Measurements from ENCODE around the gene SPATA17. TPM values are rescaled to one million over a fixed set of nuclear protein-coding genes. Genes with fewer than 3 reads are reported as not detected.
A peak's percentile ranks its signal among the peaks of the same experiment; 100 is the strongest.

The SPATA17 gene
- total and polyA plus RNA-seq, 2 of the 13 experiments (the other 11 are each of a cell fraction or from before 2014, with no cell fraction given): 0.48 to 1.7 TPM

DNA sequence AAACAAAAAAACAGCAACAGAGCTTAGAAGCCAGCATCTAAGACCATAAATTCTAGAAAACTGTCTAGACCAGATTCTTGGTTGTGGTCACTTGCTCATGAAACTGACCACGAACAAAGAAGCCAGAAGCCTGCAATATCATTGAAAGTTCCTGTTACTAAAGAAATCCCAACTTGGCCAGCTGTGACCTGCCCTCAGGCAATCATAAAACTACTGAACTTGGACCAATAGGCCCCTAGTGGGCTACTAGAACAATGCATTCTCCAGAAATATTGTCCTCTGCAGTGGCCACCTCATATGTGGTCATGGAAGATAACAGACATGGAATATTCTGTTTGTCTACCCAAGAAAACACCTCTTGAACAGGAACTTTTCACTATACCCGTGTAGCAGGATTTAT lies 87.7 kb downstream of the SPATA17 start:
- intact Hi-C loops (cut with micrococcal nuclease; ENCODE audit: unreplicated experiment): no loop called here
- Histone ChIP-seq H3K4me1 (ENCODE audit: insufficient read depth, low read length) (no peaks in the 10 kb centered on the region; the same call in 1 of the 2 replicates), H4K20me1 (ENCODE audit: insufficient read depth, low read length) (no peaks in the 10 kb centered on the region), H3K79me2 (ENCODE audit: insufficient read depth, low read length) (no peaks in the 10 kb centered on the region), H3K27ac (ENCODE audit: extremely low read length, insufficient read depth, low read length) (no peak overlapping the region), H2AFZ (ENCODE audit: low read length) (no peak overlapping the region), H3K4me3 (replicated peaks in 1 of 3; ENCODE audit: insufficient read depth in 1 of 3, low read depth in 2 of 3, low read length in 3 of 3) (no peak overlapping the region), H3K4me2 (ENCODE audit: low read depth, low read length) (no peak overlapping the region), H3K9ac (ENCODE audit: insufficient read depth, low read depth, low read length) (no peak overlapping the region), H3K36me3 (replicated peaks in 1 of 2; ENCODE audit: control insufficient read depth in 1 of 2, insufficient read depth in 2 of 2, low read length in 2 of 2) (no peaks in the 10 kb centered on the region), H3K27me3 (ENCODE audit: control insufficient read depth in 1 of 2, insufficient read depth in 2 of 2, low read length in 2 of 2) (no peaks in the 10 kb centered on the region), H3K9me3 (ENCODE audit: low read length) (no peaks in the 10 kb centered on the region)
- no TSS peak for BruUV-seq (replicated peaks)
- ATAC-seq (peak; percentile 85), FAIRE-seq (no peak), DNase-seq (ENCODE audit: low spot score) (no peak)
- 8% methylated on average over 2 of the region's 2 CpGs for WGBS (ENCODE audit: low lambda C conversion rate)
- POLR2A ChIA-PET: no interaction called here
- in situ Hi-C loops (cut with HindIII; ENCODE audit: extremely low pct_ligation_motif_present, low pct_unique_long_range_greater_than_20kb): no loop called here
- no peak for TF ChIP-seq ZNF670 (CRISPR knock-in tag; IDR thresholded peaks at IDR 0.05; ENCODE audit: borderline replicate concordance)
- TF ChIP-seq, protein P1, sequence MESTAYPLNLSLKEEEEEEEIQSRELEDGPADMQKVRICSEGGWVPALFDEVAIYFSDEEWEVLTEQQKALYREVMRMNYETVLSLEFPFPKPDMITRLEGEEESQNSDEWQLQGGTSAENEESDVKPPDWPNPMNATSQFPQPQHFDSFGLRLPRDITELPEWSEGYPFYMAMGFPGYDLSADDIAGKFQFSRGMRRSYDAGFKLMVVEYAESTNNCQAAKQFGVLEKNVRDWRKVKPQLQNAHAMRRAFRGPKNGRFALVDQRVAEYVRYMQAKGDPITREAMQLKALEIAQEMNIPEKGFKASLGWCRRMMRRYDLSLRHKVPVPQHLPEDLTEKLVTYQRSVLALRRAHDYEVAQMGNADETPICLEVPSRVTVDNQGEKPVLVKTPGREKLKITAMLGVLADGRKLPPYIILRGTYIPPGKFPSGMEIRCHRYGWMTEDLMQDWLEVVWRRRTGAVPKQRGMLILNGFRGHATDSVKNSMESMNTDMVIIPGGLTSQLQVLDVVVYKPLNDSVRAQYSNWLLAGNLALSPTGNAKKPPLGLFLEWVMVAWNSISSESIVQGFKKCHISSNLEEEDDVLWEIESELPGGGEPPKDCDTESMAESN (CRISPR knock-in tag; conservative IDR thresholded peaks at IDR 0.05): no peak
- TF ChIP-seq ZFP1 (CRISPR knock-in tag; IDR thresholded peaks at IDR 0.05): no peak
- no peak for TF ChIP-seq RARA (CRISPR knock-in tag; IDR thresholded peaks at IDR 0.05)
- TF ChIP-seq ZNF746 (CRISPR knock-in tag; IDR thresholded peaks at IDR 0.05): no peak
- no peak for TF ChIP-seq SP5 (CRISPR knock-in tag; IDR thresholded peaks at IDR 0.05; ENCODE audit: borderline replicate concordance, low read depth)
- TF ChIP-seq FOXO1 (CRISPR knock-in tag; IDR thresholded peaks at IDR 0.05): no peak
- no peak for TF ChIP-seq ZFP36L2 (CRISPR knock-in tag; IDR thresholded peaks at IDR 0.05)
- no peak for TF ChIP-seq LCORL (IDR thresholded peaks at IDR 0.05)
- TF ChIP-seq LCORL (CRISPR knock-in tag; IDR thresholded peaks at IDR 0.05): no peak
- CTCF ChIA-PET (ENCODE audit: low intra/inter-chr PET ratio, low total read pairs): no interaction called here

Data from HepG2 (cell line).